Measurements from ENCODE around the gene GOT1.

The GOT1 gene

GRCh38 chr10:99430451-99431189 lies at the start of gene GOT1:
Gene GOT1 (minus strand): TSS chr10:99430624. CDS start chr10:99430565, 59 bp downstream.
- in situ Hi-C loops (cut with MboI; ENCODE audit: low sequenced_read_pairs) = no loop called here

DNA sequence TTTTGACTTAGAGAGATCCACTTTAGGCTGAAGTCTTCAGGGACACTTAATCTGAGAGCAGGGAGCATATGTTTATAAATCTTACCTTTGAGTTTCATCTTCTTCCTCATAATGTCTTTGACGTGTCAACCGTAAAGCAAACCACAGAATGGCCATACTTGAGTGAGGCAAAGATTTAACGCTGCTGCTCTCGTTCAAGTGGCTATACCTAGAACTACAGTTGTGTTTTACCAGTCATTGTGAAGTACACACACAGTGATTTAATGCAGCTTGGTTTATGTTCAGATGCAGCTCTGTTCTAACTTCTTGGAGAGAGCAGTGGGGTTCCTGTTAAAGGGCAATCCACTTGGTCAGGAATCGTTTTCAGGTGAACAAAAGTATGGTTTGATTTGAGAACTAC lies 39.9 kb upstream of the GOT1 start:
- in situ Hi-C loops (cut with MboI; ENCODE audit: low sequenced_read_pairs) = no loop called here

- in situ Hi-C loops (cut with MboI; ENCODE audit: low sequenced_read_pairs) = no loop called here
Measured at GRCh38 chr10:99467236-99467999, 37.0 kb upstream of the GOT1 start.

DNA sequence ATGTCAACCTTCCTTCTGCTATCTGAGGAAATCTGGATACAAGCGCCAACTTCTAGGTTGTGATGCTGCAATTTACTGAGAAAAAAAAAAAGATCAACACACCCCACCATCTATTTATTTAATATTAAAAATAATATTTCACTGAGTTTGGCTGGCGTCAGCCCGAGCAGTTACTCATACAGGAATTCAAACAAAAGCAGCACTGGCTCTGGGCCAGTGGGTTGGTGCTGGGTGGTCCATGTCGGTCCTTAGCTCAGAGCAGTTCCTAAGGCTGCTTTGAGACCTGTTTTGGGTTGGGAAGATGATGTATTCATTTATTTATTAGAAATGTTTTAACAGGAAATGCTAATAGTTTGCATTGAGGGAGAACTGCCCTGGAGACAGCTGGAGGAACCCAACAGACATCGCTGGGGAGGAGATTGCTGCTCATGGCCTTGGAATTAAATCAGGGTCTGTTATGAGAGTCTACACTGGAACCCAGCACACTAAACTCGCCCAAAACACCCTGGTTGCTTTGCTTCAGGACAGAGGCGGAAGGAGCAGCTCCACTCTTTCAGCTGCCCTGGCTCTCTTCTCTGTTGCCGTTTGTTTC lies 36.3 kb upstream of the GOT1 start:
- in situ Hi-C loops (cut with MboI; ENCODE audit: low sequenced_read_pairs) = no loop called here

GRCh38 chr10:99461230-99461629 lies 30.8 kb upstream of the GOT1 start:
- in situ Hi-C loops (cut with MboI; ENCODE audit: low sequenced_read_pairs) = no loop called here

DNA sequence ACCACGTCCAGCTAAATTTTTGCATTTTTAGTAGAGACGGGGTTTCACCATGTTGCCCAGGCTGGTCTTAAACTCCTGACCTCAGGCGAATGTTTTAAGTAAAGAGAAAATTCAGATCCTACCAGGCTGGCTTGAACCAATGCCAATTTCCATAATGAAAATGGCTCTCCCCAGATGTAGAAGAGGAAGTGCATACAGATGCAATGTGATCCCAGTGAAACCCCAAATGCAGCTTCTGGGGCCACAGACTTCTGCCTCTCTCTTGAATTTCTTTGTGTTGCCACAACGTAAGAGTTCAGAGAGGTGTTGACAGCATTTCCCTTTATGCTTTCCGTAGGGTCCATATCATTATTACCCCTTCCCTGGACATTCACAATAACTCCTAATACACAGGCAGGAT lies 29.6 kb upstream of the GOT1 start:
- in situ Hi-C loops (cut with MboI; ENCODE audit: low sequenced_read_pairs) = no loop called here

DNA sequence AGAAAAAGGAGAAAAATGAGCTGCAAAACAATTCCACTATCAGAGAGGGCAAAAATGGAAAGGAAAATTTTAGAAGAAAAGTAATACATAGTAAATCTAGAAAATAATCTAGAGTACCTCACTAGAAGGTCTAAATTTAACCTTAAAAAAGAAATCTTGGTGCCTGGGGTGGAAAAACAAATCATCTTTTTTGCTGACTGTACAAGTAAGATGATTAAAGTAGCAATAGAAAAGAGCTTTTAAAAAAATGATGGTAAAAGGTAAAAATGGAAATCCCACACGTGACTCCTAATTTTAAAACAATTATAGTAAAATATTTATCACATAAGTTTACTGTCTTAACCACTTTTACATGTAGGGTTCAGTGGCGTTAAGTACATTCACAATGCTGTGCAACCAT lies 28.8 kb upstream of the GOT1 start:
- in situ Hi-C loops (cut with MboI; ENCODE audit: low sequenced_read_pairs) = no loop called here

- in situ Hi-C loops (cut with MboI; ENCODE audit: low sequenced_read_pairs) = no loop called here
Measured at GRCh38 chr10:99457813-99458212, 27.4 kb upstream of the GOT1 start.

GRCh38 chr10:99456931-99457288 lies 26.5 kb upstream of the GOT1 start:
- in situ Hi-C loops (cut with MboI; ENCODE audit: low sequenced_read_pairs) = no loop called here

DNA sequence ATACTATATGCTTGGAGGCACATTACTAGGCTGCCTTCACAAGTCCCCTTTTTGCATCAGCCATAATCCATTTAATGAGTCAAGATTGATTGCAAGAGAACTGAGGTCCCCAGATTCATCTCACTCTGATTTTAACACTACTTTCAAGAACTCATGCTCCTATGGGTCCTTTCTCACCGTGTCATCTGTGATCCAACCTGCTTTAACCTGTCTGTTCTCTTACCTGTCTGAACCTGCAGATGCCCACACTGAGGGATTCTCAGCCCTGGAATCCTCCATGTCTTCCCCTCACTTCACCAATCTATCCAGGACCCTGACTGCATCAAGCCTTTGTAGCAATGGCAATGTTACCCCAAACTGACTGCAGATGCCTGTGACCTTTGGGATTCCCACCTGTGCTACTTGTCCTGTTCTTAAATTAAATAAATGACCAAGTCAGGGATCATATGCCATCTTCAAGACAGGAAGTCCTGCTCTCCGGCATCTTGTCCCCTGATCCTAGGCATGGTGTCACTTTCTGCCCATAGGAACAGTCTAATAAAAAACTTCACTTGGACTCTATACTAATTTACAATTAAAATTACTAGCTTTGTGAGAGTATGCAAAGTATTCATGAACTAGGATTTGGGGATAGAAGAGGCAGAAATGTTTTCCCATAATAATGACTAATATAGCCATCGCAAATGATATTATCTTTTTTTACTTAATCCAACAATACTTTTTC lies 25.9 kb upstream of the GOT1 start:
- in situ Hi-C loops (cut with MboI; ENCODE audit: low sequenced_read_pairs) = no loop called here

- in situ Hi-C loops (cut with MboI; ENCODE audit: low sequenced_read_pairs) = no loop called here
Measured at GRCh38 chr10:99451981-99452380, 21.6 kb upstream of the GOT1 start.

GRCh38 chr10:99451499-99451788 lies 21.0 kb upstream of the GOT1 start:
- in situ Hi-C loops (cut with MboI; ENCODE audit: low sequenced_read_pairs) = no loop called here

DNA sequence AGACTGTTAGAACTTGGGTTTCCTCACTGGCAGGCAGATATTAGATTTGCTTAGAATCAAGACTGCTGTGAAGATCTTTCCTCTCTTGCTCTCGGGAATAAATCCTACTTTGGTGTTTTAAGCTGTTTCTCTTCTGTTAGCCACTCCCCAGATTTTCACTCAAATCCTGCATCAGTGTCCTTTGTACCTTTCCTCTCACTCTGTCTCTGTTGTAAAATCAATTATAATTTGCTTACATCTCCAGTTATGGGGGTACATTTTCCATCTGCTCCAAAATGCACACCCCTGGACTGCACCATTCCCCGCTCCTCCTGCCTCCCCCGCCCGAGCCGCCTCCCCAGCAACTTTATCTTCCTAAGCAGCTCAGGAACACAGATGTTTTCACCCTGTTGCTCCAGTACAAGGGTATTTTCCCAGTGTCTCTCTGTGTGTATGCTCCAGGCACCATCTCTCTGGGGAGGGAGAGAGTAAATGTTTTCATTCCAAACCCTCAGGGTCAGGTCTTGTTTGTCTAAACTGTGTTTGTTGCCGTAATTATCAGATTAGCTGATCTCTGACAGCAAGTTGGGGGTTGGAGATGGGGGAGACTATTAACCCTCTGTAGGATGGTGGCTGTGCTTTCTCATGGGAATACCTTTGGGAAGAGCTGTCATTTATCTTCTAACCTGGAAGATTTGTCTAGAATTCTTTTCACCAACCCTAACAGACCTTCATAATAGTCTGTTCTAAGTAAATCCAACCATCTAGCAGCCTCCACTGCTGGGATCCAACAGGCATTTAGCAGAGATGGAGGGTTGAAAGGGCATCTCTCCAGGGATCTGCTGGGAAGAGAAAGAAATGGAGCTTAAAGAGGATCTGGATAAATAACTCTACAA lies 20.4 kb upstream of the GOT1 start:
- in situ Hi-C loops (cut with MboI; ENCODE audit: low sequenced_read_pairs) = no loop called here

DNA sequence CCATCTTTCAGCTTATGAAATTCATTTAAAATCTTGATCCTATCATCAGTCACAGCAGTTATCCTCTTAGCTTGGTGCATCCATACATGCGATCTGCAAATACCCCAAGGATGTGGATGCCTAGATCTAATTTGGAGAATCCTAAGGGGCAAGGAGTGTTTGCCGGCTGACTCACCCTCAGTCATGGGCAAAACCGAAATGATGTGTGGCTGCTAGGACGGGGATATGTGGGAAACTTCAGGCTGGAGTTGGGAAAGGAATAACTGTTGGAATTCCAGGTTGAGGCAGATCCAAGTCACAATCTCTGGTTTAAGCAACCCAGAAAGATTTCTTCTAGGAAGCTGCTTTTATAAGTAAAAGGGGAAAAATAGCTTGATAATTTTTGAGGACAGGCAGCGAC lies 19.7 kb upstream of the GOT1 start:
- in situ Hi-C loops (cut with MboI; ENCODE audit: low sequenced_read_pairs) = no loop called here

DNA sequence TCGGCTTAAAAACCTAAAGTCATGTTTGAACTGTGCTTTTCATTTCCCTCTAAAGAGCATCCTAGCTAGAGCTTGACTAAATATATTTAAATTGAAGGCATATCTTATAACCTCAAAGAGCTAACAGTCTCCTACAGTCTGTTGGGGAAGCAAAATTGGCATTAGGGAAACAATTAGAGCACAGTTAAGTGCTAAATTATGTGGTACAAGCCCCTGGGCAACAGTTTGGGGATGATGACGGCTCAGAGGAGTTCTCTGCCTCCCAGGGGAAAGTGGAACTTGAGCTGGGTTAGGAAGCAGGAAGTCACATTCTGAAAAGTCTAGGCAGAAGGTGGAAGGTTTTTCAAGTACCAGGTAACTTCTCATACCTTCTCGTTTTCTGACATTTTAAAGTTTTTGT lies 18.6 kb upstream of the GOT1 start:
- in situ Hi-C loops (cut with MboI; ENCODE audit: low sequenced_read_pairs) = no loop called here

GRCh38 chr10:99444383-99445045 lies 14.1 kb upstream of the GOT1 start:
- in situ Hi-C loops (cut with MboI; ENCODE audit: low sequenced_read_pairs) = no loop called here

DNA sequence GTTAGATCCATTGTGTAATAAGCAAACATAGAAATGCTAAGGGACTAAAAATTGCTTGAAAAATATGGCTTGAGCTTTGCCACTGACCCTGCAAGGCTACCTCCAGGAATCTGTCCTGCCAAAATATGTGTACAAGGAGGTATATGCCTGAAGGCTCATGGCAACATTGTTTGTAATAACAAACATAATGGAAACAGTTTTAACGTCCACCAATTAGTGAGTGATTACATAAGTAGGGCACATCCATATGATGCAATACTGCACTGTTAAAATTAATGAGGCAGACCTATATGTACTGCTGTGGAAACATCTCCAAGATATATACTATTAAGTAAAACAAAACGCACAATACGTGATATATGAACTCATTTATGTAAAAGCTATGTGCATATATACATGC lies 13.1 kb upstream of the GOT1 start:
- in situ Hi-C loops (cut with MboI; ENCODE audit: low sequenced_read_pairs) = no loop called here

DNA sequence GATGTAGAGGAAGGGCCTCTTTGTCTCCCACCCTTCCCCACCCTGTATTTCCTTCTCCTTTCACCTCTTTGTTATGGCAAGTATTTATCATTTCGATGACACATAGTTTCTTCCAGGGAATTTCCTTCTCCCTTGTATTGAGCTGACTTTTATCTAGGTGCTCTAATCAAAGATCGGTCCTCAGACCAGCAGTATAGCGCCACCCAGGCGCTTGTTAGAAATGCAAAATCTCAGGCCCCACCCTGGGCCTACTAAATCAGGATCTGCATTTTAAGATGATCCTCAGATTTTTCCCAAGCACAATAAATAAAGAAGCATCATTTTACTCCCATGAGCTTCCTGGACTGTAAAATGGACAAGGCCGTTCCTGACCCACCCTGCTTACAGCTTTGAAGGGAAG lies 12.0 kb upstream of the GOT1 start:
- in situ Hi-C loops (cut with MboI; ENCODE audit: low sequenced_read_pairs) = no loop called here

- in situ Hi-C loops (cut with MboI; ENCODE audit: low sequenced_read_pairs) = no loop called here
Measured at GRCh38 chr10:99438890-99439289, 8.5 kb upstream of the GOT1 start.

DNA sequence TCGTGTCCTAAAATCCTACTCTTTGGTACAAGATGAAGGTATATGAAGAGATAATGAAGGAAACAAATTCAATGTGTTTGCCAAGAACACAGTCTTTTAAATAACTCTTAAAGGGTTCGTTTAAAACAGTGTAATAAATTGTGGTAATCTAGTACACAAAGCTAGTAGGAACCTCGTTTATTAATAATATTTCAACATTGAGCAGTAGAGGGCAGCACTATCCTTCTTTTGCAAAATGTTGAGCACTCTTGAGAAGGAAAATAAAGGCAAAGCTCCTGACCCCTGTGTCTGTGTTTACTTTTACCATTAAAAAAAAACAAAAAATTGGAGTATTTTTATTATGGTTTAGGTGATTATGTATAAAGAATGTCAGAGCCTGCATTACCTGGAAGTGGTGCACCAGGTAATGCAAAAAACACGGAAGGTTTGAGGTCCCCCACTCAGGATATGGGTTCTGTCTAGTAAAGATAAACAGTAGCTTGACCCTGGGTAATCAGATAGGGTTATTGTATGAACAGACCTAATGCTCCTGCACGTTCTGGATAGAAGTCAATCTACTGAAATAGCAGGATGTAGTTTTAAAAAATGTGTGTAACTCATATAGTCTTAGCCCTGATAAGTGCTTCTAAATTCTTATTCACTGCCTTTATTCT lies 5.7 kb upstream of the GOT1 start:
- in situ Hi-C loops (cut with MboI; ENCODE audit: low sequenced_read_pairs) = no loop called here

All from hTERT RPE-1 (cell line).